PFSK-1 (cell line): ENCODE data around the gene PIK3CD.

ENCODE experiments used
- POLR2AphosphoS5 ChIP-seq: IDR thresholded peaks from 2 replicates; pipeline ENCODE4 v1.6.1; 2012; ENCODE audit warnings: low read depth, mild to moderate bottlenecking, control low read depth, low read length, moderate library complexity
- TAF1 ChIP-seq: IDR thresholded peaks from 2 replicates; pipeline ENCODE4 v1.6.1; 2012; ENCODE audit warnings: low read length, control low read depth, borderline replicate concordance; ENCODE audit not compliant: insufficient read depth
- TF ChIP-seq, protein P1 (sequence below), 2 experiments: IDR thresholded peaks; 2 replicates each; pipeline versions ENCODE4 v1.6.1 to v1.8.0; 2011 to 2012; ENCODE audit warnings: low read depth in 2 of 2, low read length in 2 of 2, control low read depth in 1 of 2, inconsistent platforms in 1 of 2, mild to moderate bottlenecking in 1 of 2, moderate library complexity in 1 of 2; ENCODE audit not compliant: insufficient read depth in 1 of 2

DNA sequence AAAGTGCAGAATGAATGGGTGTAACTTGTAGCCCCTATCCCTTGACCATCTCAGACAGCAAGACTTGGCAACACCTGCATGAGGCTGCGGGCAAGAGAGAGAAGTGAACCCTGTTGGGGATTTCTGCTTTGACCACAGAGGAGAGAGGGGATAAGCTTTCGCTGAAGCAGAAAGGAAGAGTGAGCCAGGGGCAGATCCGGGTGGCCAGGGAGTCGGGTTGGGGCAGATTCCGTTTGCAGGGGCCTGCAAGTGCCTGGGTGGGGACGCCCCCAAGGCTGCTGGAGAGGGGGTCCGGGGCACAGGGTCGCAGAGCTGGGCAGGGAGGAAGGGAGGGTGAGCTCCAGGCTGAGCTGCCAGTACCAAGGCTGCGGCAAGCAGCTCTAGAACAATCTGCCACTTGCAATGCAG lies 25.3 kb upstream of the PIK3CD start:
- no peak for TF ChIP-seq POLR2AphosphoS5
- TF ChIP-seq, protein P1, sequence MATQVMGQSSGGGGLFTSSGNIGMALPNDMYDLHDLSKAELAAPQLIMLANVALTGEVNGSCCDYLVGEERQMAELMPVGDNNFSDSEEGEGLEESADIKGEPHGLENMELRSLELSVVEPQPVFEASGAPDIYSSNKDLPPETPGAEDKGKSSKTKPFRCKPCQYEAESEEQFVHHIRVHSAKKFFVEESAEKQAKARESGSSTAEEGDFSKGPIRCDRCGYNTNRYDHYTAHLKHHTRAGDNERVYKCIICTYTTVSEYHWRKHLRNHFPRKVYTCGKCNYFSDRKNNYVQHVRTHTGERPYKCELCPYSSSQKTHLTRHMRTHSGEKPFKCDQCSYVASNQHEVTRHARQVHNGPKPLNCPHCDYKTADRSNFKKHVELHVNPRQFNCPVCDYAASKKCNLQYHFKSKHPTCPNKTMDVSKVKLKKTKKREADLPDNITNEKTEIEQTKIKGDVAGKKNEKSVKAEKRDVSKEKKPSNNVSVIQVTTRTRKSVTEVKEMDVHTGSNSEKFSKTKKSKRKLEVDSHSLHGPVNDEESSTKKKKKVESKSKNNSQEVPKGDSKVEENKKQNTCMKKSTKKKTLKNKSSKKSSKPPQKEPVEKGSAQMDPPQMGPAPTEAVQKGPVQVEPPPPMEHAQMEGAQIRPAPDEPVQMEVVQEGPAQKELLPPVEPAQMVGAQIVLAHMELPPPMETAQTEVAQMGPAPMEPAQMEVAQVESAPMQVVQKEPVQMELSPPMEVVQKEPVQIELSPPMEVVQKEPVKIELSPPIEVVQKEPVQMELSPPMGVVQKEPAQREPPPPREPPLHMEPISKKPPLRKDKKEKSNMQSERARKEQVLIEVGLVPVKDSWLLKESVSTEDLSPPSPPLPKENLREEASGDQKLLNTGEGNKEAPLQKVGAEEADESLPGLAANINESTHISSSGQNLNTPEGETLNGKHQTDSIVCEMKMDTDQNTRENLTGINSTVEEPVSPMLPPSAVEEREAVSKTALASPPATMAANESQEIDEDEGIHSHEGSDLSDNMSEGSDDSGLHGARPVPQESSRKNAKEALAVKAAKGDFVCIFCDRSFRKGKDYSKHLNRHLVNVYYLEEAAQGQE (IDR thresholded peaks at IDR 0.05; ENCODE audit: insufficient read depth in 1 of 2, low read depth in 2 of 2, low read length in 2 of 2), result no peak
- TF ChIP-seq TAF1, result no peak
